OCI-LY7 (cell line): ENCODE measurements around the gene MIA2.

Source experiments
- EZH2phosphoT487 ChIP-seq: fragments of 200-600 bp; sonication (generic); IDR thresholded peaks from 2 replicates; pipeline ENCODE4 v1.6.1; 2018; ENCODE audit warnings: low read depth, borderline replicate concordance, mild to moderate bottlenecking, mixed run types, antibody characterized with exemption, low read length, moderate library complexity, mixed read lengths
- TF ChIP-seq, protein P1 (sequence below): fragments of 200-600 bp; sonication (generic); conservative IDR thresholded peaks from 2 replicates; pipeline ENCODE4 v1.5.1; 2014; ENCODE audit warnings: mild to moderate bottlenecking, antibody characterized with exemption, low read length, moderate library complexity, mixed read lengths

GRCh38 chr14:39212693-39213092 lies 21.0 kb upstream of the MIA2 start:
- TF ChIP-seq, protein P1, sequence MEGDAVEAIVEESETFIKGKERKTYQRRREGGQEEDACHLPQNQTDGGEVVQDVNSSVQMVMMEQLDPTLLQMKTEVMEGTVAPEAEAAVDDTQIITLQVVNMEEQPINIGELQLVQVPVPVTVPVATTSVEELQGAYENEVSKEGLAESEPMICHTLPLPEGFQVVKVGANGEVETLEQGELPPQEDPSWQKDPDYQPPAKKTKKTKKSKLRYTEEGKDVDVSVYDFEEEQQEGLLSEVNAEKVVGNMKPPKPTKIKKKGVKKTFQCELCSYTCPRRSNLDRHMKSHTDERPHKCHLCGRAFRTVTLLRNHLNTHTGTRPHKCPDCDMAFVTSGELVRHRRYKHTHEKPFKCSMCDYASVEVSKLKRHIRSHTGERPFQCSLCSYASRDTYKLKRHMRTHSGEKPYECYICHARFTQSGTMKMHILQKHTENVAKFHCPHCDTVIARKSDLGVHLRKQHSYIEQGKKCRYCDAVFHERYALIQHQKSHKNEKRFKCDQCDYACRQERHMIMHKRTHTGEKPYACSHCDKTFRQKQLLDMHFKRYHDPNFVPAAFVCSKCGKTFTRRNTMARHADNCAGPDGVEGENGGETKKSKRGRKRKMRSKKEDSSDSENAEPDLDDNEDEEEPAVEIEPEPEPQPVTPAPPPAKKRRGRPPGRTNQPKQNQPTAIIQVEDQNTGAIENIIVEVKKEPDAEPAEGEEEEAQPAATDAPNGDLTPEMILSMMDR = no peak
- no peak for TF ChIP-seq EZH2phosphoT487
